Tibial nerve (tissue), 4 donors: ENCODE data around the gene LRRN2. TPM values are rescaled to one million over a fixed set of nuclear protein-coding genes. Genes with fewer than 3 reads are reported as not detected.

Experiments used
- DNase-seq, 2 donors: peaks; one replicate each; pipeline ENCODE4 v3.0.0-alpha.2; 2019; ENCODE audit warnings: low spot score in 2 of 2
- H3K27ac ChIP-seq, 4 donors: fragments of 200-600 bp; sonication (generic) in 3 of 4; one replicate each; pipeline ENCODE4 v1.5.1; 2017 to 2019; ENCODE audit warnings: mild to moderate bottlenecking in 1 of 4
- H3K27me3 ChIP-seq, 2 donors: fragments of 200-600 bp; sonication (generic) in 1 of 2; one replicate each; pipeline versions ENCODE4 v1.5.1 to v1.6.0; 2017 to 2019
- H3K36me3 ChIP-seq, 3 donors: fragments of 200-600 bp; sonication (generic); one replicate each; pipeline ENCODE4 v1.5.1; 2018 to 2019
- H3K4me1 ChIP-seq, 4 donors: fragments of 200-600 bp; sonication (generic) in 3 of 4; one replicate each; pipeline ENCODE4 v1.5.1; 2017 to 2019
- H3K4me3 ChIP-seq, 4 donors: fragments of 200-600 bp; sonication (generic) in 3 of 4; one replicate each; pipeline ENCODE4 v1.5.1; 2017 to 2019; ENCODE audit warnings: mild to moderate bottlenecking in 1 of 4, moderate library complexity in 1 of 4
- H3K9me3 ChIP-seq, 4 donors: fragments of 200-600 bp; sonication (generic) in 3 of 4; one replicate each; pipeline ENCODE4 v1.5.1; 2017 to 2019
- CTCF ChIP-seq, 5 experiments: fragments of 200-600 bp in 3 of 5; fragments of 450-650 bp in 2 of 5; sonication (generic) in 3 of 5; IDR thresholded peaks; one replicate each; pipeline ENCODE4 v1.5.1; 2016 to 2019; ENCODE audit warnings: antibody characterized with exemption in 5 of 5, mild to moderate bottlenecking in 3 of 5, moderate library complexity in 2 of 5
- EP300 ChIP-seq, 2 donors: sonication (generic); formaldehyde crosslinking; IDR thresholded peaks; one replicate each; pipeline ENCODE4 v1.6.1; 2017; ENCODE audit warnings: antibody characterized with exemption in 2 of 2, mild to moderate bottlenecking in 1 of 2
- POLR2A ChIP-seq, 2 donors: fragments of 450-650 bp; IDR thresholded peaks; one replicate each; pipeline ENCODE4 v1.6.1; 2017; ENCODE audit warnings: antibody characterized with exemption in 2 of 2, mild to moderate bottlenecking in 2 of 2, moderate library complexity in 2 of 2
- WGBS, 2 donors: methylation state at CpG; one replicate each; pipeline ENCODE4 v1.1.5; 2018; 5-methylcytosine and 5-hydroxymethylcytosine counted together
- total RNA-seq, 4 donors: library from RNA; depleted of rRNA; stranded (reverse); fragments of >200 nt; gene quantifications; one replicate each; pipeline ENCODE4 v1.1.0, GENCODE V29; 2016

Gene LRRN2
- total RNA-seq, 4 donors from 2014 or later, result 3.6 to 22.9 (median 14.5) TPM

DNA sequence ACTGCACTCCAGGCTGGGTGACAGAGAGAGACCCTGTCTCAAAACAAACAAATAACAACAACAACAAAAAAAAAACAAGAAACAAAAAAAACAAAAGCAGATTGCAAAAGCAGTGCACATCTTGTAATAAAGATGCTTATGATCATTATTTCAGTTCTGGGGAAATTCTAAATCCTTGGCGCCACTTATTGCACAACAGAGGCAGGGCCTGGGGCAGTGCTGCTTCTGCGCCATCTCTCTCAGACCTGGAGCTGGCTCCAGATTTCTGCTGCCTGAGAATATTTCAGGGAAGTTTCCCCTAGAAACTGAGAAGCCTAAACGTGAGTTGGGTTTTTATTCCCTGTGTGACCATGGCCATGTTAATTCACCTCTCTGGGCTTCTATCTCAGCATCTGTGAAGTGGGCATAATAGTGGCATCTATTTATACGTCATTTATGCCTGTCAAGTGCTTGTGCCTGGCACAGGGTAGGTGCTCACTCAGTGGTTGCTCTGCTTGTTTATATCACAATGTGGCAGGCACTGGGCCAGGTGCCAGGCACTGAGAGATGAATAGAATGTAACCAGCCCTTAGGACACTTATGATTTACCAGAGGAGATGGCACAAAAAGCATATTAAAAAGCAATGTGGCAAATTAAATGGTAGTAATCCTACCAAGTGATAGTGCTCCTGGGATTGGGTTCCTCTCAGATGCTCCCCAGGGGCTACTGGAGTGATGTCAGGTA, 101.5 kb downstream of the LRRN2 start:
- no peak for DNase-seq
- no peaks in the 10 kb centered on the region for H3K9me3 ChIP-seq
- H3K4me1 ChIP-seq, result peaks cover 0 to 5% (median 1%) of the 10 kb centered on the region in 4 donors
- H3K36me3 ChIP-seq, result no peaks in the 10 kb centered on the region
- H3K27ac ChIP-seq, result no peak overlapping the region
- no peak for TF ChIP-seq POLR2A (IDR thresholded peaks at IDR 0.05)
- TF ChIP-seq EP300 (IDR thresholded peaks at IDR 0.05), result no peak
- no peak for TF ChIP-seq CTCF (IDR thresholded peaks at IDR 0.05)
- no peaks in the 10 kb centered on the region for H3K27me3 ChIP-seq
- WGBS, 2 donors, result 81 to 89% methylated on average over 4 of the region's 4 CpGs
- no peak overlapping the region for H3K4me3 ChIP-seq

DNA sequence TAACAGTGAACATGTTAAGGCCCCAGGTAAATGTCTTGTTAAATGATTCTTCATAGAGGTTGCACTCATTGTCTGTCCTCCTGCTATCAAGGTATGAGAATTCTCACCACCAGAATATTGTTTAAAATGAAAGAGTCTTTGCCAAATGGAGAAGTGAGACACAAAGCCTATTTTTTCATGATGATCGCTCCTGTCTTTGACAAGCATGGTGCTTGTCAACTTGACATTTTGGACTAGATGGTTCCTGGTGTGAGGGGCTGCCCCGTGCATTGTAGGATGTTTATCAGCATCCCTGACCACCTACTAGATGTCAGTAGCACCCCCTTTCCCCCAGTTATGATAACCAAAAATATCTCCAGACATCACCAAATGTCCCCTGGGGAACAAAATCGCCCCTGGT, 103.8 kb downstream of the LRRN2 start:
- 81 to 93% methylated on average over 3 of the region's 3 CpGs for WGBS, 2 donors
- Histone ChIP-seq H3K36me3 (no peaks in the 10 kb centered on the region), H3K4me1 (peaks cover 0 to 15% (median 4%) of the 10 kb centered on the region in 4 donors), H3K27ac (no peak overlapping the region), H3K4me3 (no peak overlapping the region), H3K27me3 (no peaks in the 10 kb centered on the region), H3K9me3 (no peaks in the 10 kb centered on the region)
- DNase-seq, result no peak
- TF ChIP-seq EP300 (IDR thresholded peaks at IDR 0.05) (no peak), POLR2A (IDR thresholded peaks at IDR 0.05) (no peak), CTCF (IDR thresholded peaks at IDR 0.05) (no peak)

DNA sequence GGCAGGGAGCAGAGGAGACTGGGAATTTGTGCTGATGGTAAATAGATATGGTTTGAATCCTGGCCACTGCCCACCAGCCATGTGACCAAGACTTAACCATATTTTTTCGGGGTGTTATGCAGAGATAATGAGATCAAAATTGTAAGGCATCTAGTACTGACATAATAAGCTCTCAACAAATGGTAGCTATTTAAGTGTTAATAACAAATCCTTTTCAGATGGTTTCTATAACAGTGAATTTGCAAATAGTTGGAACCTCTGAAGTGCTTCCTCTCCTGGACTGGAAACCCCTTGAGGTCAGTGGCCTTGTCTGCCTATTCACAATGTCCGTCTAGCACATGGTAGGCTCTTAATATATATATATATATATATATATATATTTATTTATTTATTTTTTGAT, 104.7 kb downstream of the LRRN2 start:
- H3K27me3 ChIP-seq, result no peaks in the 10 kb centered on the region
- DNase-seq, result no peak
- no peaks in the 10 kb centered on the region for H3K9me3 ChIP-seq
- no peak overlapping the region for H3K27ac ChIP-seq
- no peak for TF ChIP-seq CTCF (IDR thresholded peaks at IDR 0.05)
- H3K4me1 ChIP-seq, result peaks cover 0 to 15% (median 4%) of the 10 kb centered on the region in 4 donors
- H3K36me3 ChIP-seq, result no peaks in the 10 kb centered on the region
- H3K4me3 ChIP-seq, result no peak overlapping the region
- 74 to 77% methylated on average over 2 of the region's 2 CpGs for WGBS, 2 donors

- no peak for TF ChIP-seq EP300 (IDR thresholded peaks at IDR 0.05)
- no peak for TF ChIP-seq CTCF (IDR thresholded peaks at IDR 0.05)
- no peak for TF ChIP-seq POLR2A (IDR thresholded peaks at IDR 0.05)
- 67 to 68% methylated on average over 6 of the region's 6 CpGs for WGBS, 2 donors
- Histone ChIP-seq H3K27me3 (no peaks in the 10 kb centered on the region), H3K27ac (peak overlapping the region in 3 of 4 donors; percentile 46 to 80 (median 48)), H3K36me3 (no peaks in the 10 kb centered on the region), H3K4me1 (peaks cover 0 to 17% (median 4%) of the 10 kb centered on the region in 4 donors), H3K4me3 (peak overlapping the region in 2 of 4 donors; percentile 35 to 43), H3K9me3 (no peaks in the 10 kb centered on the region)
- no peak for DNase-seq
Measured at GRCh38 chr1:204579681-204580080, 105.9 kb downstream of the LRRN2 start.

DNA sequence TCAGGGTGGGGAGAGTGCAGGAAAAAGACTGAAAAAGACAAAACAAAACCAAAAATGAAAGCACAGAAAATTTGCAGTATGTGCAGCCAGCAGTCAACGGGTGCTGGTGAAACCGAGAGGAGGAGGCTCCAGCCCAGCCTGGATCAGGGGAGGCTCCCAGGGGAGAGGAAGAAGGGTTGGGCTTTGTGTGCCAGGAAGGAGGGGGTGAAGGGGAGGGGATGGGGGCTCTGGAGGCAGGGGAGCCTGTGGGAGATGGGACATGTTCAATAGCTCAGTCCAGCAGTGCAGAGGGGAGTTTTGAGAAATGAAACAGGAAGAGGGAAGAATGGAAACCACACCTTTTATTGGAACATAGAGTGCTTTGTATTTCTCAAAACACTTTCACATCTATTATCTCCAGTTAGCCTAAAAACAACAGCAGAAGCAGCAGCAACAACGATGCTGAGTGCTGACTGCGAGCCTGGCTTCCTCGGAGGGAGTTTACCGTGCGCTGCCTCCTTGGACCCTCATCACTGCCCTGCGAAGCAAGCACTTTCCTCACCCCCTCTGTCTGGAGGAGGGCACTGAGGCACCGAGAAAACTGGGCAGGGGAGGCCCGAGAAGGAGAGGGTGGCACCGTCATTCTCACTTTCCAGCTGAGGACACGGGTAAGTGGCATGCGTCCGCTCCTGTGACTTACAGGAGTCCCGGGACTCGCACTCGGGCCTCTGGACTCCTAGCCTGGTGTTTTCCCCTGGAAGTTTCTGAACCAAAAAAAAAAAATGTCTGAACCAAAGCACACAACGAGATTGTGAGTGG, 106.5 kb downstream of the LRRN2 start:
- no peaks in the 10 kb centered on the region for H3K27me3 ChIP-seq
- peak overlapping the region; percentile 9 to 43 (median 26) for H3K4me3 ChIP-seq
- H3K27ac ChIP-seq, result peak overlapping the region in 3 of 4 donors; percentile 46 to 80 (median 48)
- no peaks in the 10 kb centered on the region for H3K9me3 ChIP-seq
- 36 to 41% methylated on average over 12 to 18 of the region's 18 CpGs for WGBS, 2 donors
- H3K36me3 ChIP-seq, result no peaks in the 10 kb centered on the region
- H3K4me1 ChIP-seq, result peaks cover 0 to 22% (median 4%) of the 10 kb centered on the region in 4 donors
- DNase-seq, result peak in 1 of 2 donors; percentile 19
- TF ChIP-seq EP300 (IDR thresholded peaks at IDR 0.05) (no peak), POLR2A (IDR thresholded peaks at IDR 0.05) (no peak), CTCF (IDR thresholded peaks at IDR 0.05) (no peak)
